ENCODE measurements around the gene VAMP3.

- TF ChIP-seq CTCF (IDR thresholded peaks at IDR 0.05; ENCODE audit: low read length): no peak
- no peak for TF ChIP-seq EZH2 (IDR thresholded peaks at IDR 0.05; ENCODE audit: borderline replicate concordance, low read length)
Measured at GRCh38 chr1:7721940-7722669, 49.0 kb upstream of the VAMP3 start.

Data from OCI-LY1 (cell line).